ENCODE data around the gene QRICH2.
"Not testable (repeated sequence)": the region's sequence is repeated elsewhere in the genome, so short reads cannot be mapped to it uniquely, and the experiment has no call there.

QRICH2 gene

GRCh38 chr17:76353004-76353598 is 45.0 kb upstream of the QRICH2 start:
- ChIA-PET CTCF (interaction anchor here (0.9 to 5.5 kb wide), 10 partner anchors 10 to 50 kb away, joined by 3 to 41 read pairs (median 4); partner anchors contain the start of gene SPHK1), POLR2A (interaction anchor here (0.6 to 2.5 kb wide), 3 partner anchors 21 to 45 kb away, joined by 3 to 12 read pairs (median 4); no protein-coding TSS in a partner anchor)
- Histone ChIP-seq H3K36me3 (ENCODE audit: control insufficient read depth in 4 of 4, insufficient read depth in 4 of 4, low read length in 3 of 4) (peaks cover 0 to under 1% (median 0%) of the 10 kb centered on the region in 4 experiments), H3K9me3 (ENCODE audit: control extremely low read depth in 1 of 5, control insufficient read depth in 4 of 5, insufficient read depth in 2 of 5, low read depth in 1 of 5, low read length in 4 of 5) (no peaks in the 10 kb centered on the region), H3K27me3 (replicated peaks in 2 of 5; ENCODE audit: control insufficient read depth in 4 of 5, insufficient read depth in 5 of 5, low read length in 4 of 5) (no peaks in the 10 kb centered on the region), H3K4me3 (ENCODE audit: control insufficient read depth in 1 of 7, extremely low read depth in 1 of 7, insufficient read depth in 4 of 7, low read depth in 2 of 7, low read length in 6 of 7) (peak overlapping the region; percentile 73 to 91 (median 83)), H3K27ac (ENCODE audit: insufficient read depth in 1 of 2, low read depth in 1 of 2, low read length in 2 of 2, poor library complexity in 1 of 2, severe bottlenecking in 2 of 2) (peak overlapping the region in 1 of 2 experiments; percentile 34), H3K4me1 (ENCODE audit: control extremely low read depth in 1 of 4, control insufficient read depth in 4 of 4, insufficient read depth in 4 of 4, low read length in 3 of 4) (peaks cover 0 to 21% (median 17%) of the 10 kb centered on the region in 4 experiments)
- 0% methylated on average over 39 of the region's 51 CpGs for WGBS (ENCODE audit: insufficient coverage)
- peak; percentile 6 to 48 (median 16) for DNase-seq

- CTCF ChIA-PET, result interaction anchor here (0.6 to 5.5 kb wide), 6 partner anchors 12 to 624 kb away, joined by 3 to 41 read pairs (median 4); partner anchors contain the start of gene SPHK1
- no peak for DNase-seq
- Histone ChIP-seq H3K27ac (ENCODE audit: insufficient read depth in 1 of 2, low read depth in 1 of 2, low read length in 2 of 2, poor library complexity in 1 of 2, severe bottlenecking in 2 of 2) (no peak overlapping the region), H3K4me1 (ENCODE audit: control extremely low read depth in 1 of 4, control insufficient read depth in 4 of 4, insufficient read depth in 4 of 4, low read length in 3 of 4) (peaks cover 0 to 21% (median 17%) of the 10 kb centered on the region in 4 experiments), H3K27me3 (replicated peaks in 2 of 5; ENCODE audit: control insufficient read depth in 4 of 5, insufficient read depth in 5 of 5, low read length in 4 of 5) (no peaks in the 10 kb centered on the region), H3K9me3 (ENCODE audit: control extremely low read depth in 1 of 5, control insufficient read depth in 4 of 5, insufficient read depth in 2 of 5, low read depth in 1 of 5, low read length in 4 of 5) (no peaks in the 10 kb centered on the region), H3K36me3 (ENCODE audit: control insufficient read depth in 4 of 4, insufficient read depth in 4 of 4, low read length in 3 of 4) (peaks cover 2 to 11% (median 6%) of the 10 kb centered on the region in 4 experiments), H3K4me3 (ENCODE audit: control insufficient read depth in 1 of 7, extremely low read depth in 1 of 7, insufficient read depth in 4 of 7, low read depth in 2 of 7, low read length in 6 of 7) (no peak overlapping the region)
- POLR2A ChIA-PET, result no interaction called here
- WGBS (ENCODE audit: insufficient coverage), result no CpG with 5 or more reads among the region's 9 CpGs
Observed at GRCh38 chr17:76351526-76352071, 43.5 kb upstream of the QRICH2 start.

GRCh38 chr17:76350463-76350862 is 42.4 kb upstream of the QRICH2 start:
- no peaks in the 10 kb centered on the region for H3K27me3 ChIP-seq (replicated peaks in 2 of 5; ENCODE audit: control insufficient read depth in 4 of 5, insufficient read depth in 5 of 5, low read length in 4 of 5)
- H3K27ac ChIP-seq (ENCODE audit: insufficient read depth in 1 of 2, low read depth in 1 of 2, low read length in 2 of 2, poor library complexity in 1 of 2, severe bottlenecking in 2 of 2), result no peak overlapping the region
- no peak for DNase-seq
- no peaks in the 10 kb centered on the region for H3K9me3 ChIP-seq (ENCODE audit: control extremely low read depth in 1 of 5, control insufficient read depth in 4 of 5, insufficient read depth in 2 of 5, low read depth in 1 of 5, low read length in 4 of 5)
- WGBS (ENCODE audit: insufficient coverage), result 100% methylated on average over 5 of the region's 5 CpGs
- ChIA-PET POLR2A (interaction anchor here (0.5 kb wide), 1 partner anchor 94 kb away, joined by 4 read pairs; no protein-coding TSS in a partner anchor), CTCF (interaction anchor here (4.9 kb wide), 1 partner anchor 35 kb away, joined by 41 read pairs; the partner anchor contains the start of gene SPHK1)
- H3K4me3 ChIP-seq (ENCODE audit: control insufficient read depth in 1 of 7, extremely low read depth in 1 of 7, insufficient read depth in 4 of 7, low read depth in 2 of 7, low read length in 6 of 7), result no peak overlapping the region
- H3K36me3 ChIP-seq (ENCODE audit: control insufficient read depth in 4 of 4, insufficient read depth in 4 of 4, low read length in 3 of 4), result peaks cover 2 to 20% (median 11%) of the 10 kb centered on the region in 4 experiments
- H3K4me1 ChIP-seq (ENCODE audit: control extremely low read depth in 1 of 4, control insufficient read depth in 4 of 4, insufficient read depth in 4 of 4, low read length in 3 of 4), result peaks cover 0 to 21% (median 17%) of the 10 kb centered on the region in 4 experiments

- H3K4me1 ChIP-seq (ENCODE audit: control extremely low read depth in 1 of 4, control insufficient read depth in 4 of 4, insufficient read depth in 4 of 4, low read length in 3 of 4); H3K27ac ChIP-seq (ENCODE audit: insufficient read depth in 1 of 2, low read depth in 1 of 2, low read length in 2 of 2, poor library complexity in 1 of 2, severe bottlenecking in 2 of 2); DNase-seq; H3K9me3 ChIP-seq (ENCODE audit: control extremely low read depth in 1 of 5, control insufficient read depth in 4 of 5, insufficient read depth in 2 of 5, low read depth in 1 of 5, low read length in 4 of 5); H3K4me3 ChIP-seq (ENCODE audit: control insufficient read depth in 1 of 7, extremely low read depth in 1 of 7, insufficient read depth in 4 of 7, low read depth in 2 of 7, low read length in 6 of 7); CTCF ChIA-PET; H3K27me3 ChIP-seq (replicated peaks in 2 of 5; ENCODE audit: control insufficient read depth in 4 of 5, insufficient read depth in 5 of 5, low read length in 4 of 5): not testable (repeated sequence)
- peaks cover 2 to 41% (median 24%) of the 10 kb centered on the region in 4 experiments for H3K36me3 ChIP-seq (ENCODE audit: control insufficient read depth in 4 of 4, insufficient read depth in 4 of 4, low read length in 3 of 4)
- POLR2A ChIA-PET, result interaction anchor here (0.6 kb wide), 1 partner anchor 26 kb away, joined by 4 read pairs; no protein-coding TSS in a partner anchor
- 96% methylated on average over 8 of the region's 11 CpGs for WGBS (ENCODE audit: insufficient coverage)
Observed at GRCh38 chr17:76346936-76347335, 38.9 kb upstream of the QRICH2 start.

- H3K4me3 ChIP-seq (ENCODE audit: control insufficient read depth in 1 of 7, extremely low read depth in 1 of 7, insufficient read depth in 4 of 7, low read depth in 2 of 7, low read length in 6 of 7), result no peak overlapping the region
- POLR2A ChIA-PET, result no interaction called here
- DNase-seq, result no peak
- H3K27ac ChIP-seq (ENCODE audit: insufficient read depth in 1 of 2, low read depth in 1 of 2, low read length in 2 of 2, poor library complexity in 1 of 2, severe bottlenecking in 2 of 2), result no peak overlapping the region
- CTCF ChIA-PET, result no interaction called here
- peaks cover 2 to 45% (median 27%) of the 10 kb centered on the region in 4 experiments for H3K36me3 ChIP-seq (ENCODE audit: control insufficient read depth in 4 of 4, insufficient read depth in 4 of 4, low read length in 3 of 4)
- no peaks in the 10 kb centered on the region for H3K4me1 ChIP-seq (ENCODE audit: control extremely low read depth in 1 of 4, control insufficient read depth in 4 of 4, insufficient read depth in 4 of 4, low read length in 3 of 4)
- no peaks in the 10 kb centered on the region for H3K27me3 ChIP-seq (replicated peaks in 2 of 5; ENCODE audit: control insufficient read depth in 4 of 5, insufficient read depth in 5 of 5, low read length in 4 of 5)
- H3K9me3 ChIP-seq (ENCODE audit: control extremely low read depth in 1 of 5, control insufficient read depth in 4 of 5, insufficient read depth in 2 of 5, low read depth in 1 of 5, low read length in 4 of 5), result no peaks in the 10 kb centered on the region
- 99% methylated on average over 11 of the region's 14 CpGs for WGBS (ENCODE audit: insufficient coverage)
Observed at GRCh38 chr17:76345377-76345974, 37.4 kb upstream of the QRICH2 start.

- H3K27me3 ChIP-seq (replicated peaks in 2 of 5; ENCODE audit: control insufficient read depth in 4 of 5, insufficient read depth in 5 of 5, low read length in 4 of 5), result no peaks in the 10 kb centered on the region
- no peaks in the 10 kb centered on the region for H3K4me1 ChIP-seq (ENCODE audit: control extremely low read depth in 1 of 4, control insufficient read depth in 4 of 4, insufficient read depth in 4 of 4, low read length in 3 of 4)
- WGBS (ENCODE audit: insufficient coverage), result 98% methylated on average over 7 of the region's 7 CpGs
- ChIA-PET CTCF (interaction anchor here (1.1 kb wide), 1 partner anchor 10 kb away, joined by 3 read pairs; no protein-coding TSS in a partner anchor), POLR2A (no interaction called here)
- H3K27ac ChIP-seq (ENCODE audit: insufficient read depth in 1 of 2, low read depth in 1 of 2, low read length in 2 of 2, poor library complexity in 1 of 2, severe bottlenecking in 2 of 2), result no peak overlapping the region
- H3K36me3 ChIP-seq (ENCODE audit: control insufficient read depth in 4 of 4, insufficient read depth in 4 of 4, low read length in 3 of 4), result peaks cover 2 to 45% (median 30%) of the 10 kb centered on the region in 4 experiments
- no peak for DNase-seq
- H3K4me3 ChIP-seq (ENCODE audit: control insufficient read depth in 1 of 7, extremely low read depth in 1 of 7, insufficient read depth in 4 of 7, low read depth in 2 of 7, low read length in 6 of 7), result no peak overlapping the region
- H3K9me3 ChIP-seq (ENCODE audit: control extremely low read depth in 1 of 5, control insufficient read depth in 4 of 5, insufficient read depth in 2 of 5, low read depth in 1 of 5, low read length in 4 of 5), result no peaks in the 10 kb centered on the region
Observed at GRCh38 chr17:76343106-76343505, 35.0 kb upstream of the QRICH2 start.
